HepG2 (cell line): Measurements from ENCODE around the gene CACNG4. TPM values are rescaled to one million over a fixed set of nuclear protein-coding genes. Genes with fewer than 3 reads are reported as not detected.

Experiments used
- ATAC-seq: fragments of 200-7000 bp; cut with Tn5 transposase; 3 replicates; pipeline ENCODE4 v1.9.1; 2020; ENCODE audit warnings: mild to moderate bottlenecking, moderate library complexity
- BruUV-seq: library from RNA; stranded (reverse); fragments of 400-500 nt; replicated peaks from 2 replicates; lab custom pipeline; 2021; lab: Mats Ljungman, UMichigan
- CTCF ChIA-PET: fragments of 300-600 bp; formaldehyde crosslinking; extraction: SDS; loops from one replicate; lab custom pipeline; 2021; ENCODE audit warnings: low total read pairs, inconsistent platforms, low intra/inter-chr PET ratio; lab: Yijun Ruan, JAX
- POLR2A ChIA-PET: fragments of 350-600 bp; sonication (Branson Sonifier 250); formaldehyde crosslinking; loops from one replicate; lab custom pipeline; 2020; ENCODE audit warnings: antibody characterized with exemption, inconsistent platforms; lab: Yijun Ruan, JAX
- DNase-seq: peaks from one replicate; pipeline ENCODE4 v3.0.0-alpha.2; 2015; ENCODE audit warnings: low spot score
- FAIRE-seq: peaks from 3 replicates; lab custom pipeline; 2011; peaks lifted over from hg19 to GRCh38; lab: Jason Lieb, UNC
- H2AFZ ChIP-seq: one replicate; pipeline ENCODE4 v1.6.1; 2011; ENCODE audit warnings: low read length, inconsistent platforms
- H3K27ac ChIP-seq: fragments of 300-600 bp; 3 replicates; pipeline ENCODE4 v1.8.0; 2011; ENCODE audit warnings: mixed run types, mild to moderate bottlenecking, mixed read lengths, low read length, inconsistent platforms; ENCODE audit not compliant: insufficient read depth; ENCODE audit errors: extremely low read length
- H3K27me3 ChIP-seq, 2 experiments: fragments of 200-600 bp in 1 of 2; 2 replicates in 1 of 2; 3 replicates in 1 of 2; pipeline versions ENCODE4 v1.6.0 to v1.8.0; 2011; ENCODE audit warnings: low read length in 2 of 2, mild to moderate bottlenecking in 2 of 2, moderate library complexity in 2 of 2, inconsistent platforms in 1 of 2; ENCODE audit not compliant: insufficient read depth in 2 of 2, control insufficient read depth in 1 of 2
- H3K36me3 ChIP-seq, 2 experiments: fragments of 200-600 bp in 1 of 2; replicated peaks in 1 of 2; 2 replicates in 1 of 2; 3 replicates in 1 of 2; pipeline versions ENCODE4 v1.5.1 to v1.8.0; 2011; ENCODE audit warnings: low read length in 2 of 2, inconsistent platforms in 1 of 2; ENCODE audit not compliant: insufficient read depth in 2 of 2, control insufficient read depth in 1 of 2
- H3K4me1 ChIP-seq: 2 replicates; pipeline ENCODE4 v1.5.1; 2012; ENCODE audit warnings: low read length, inconsistent platforms; ENCODE audit not compliant: insufficient read depth
- H3K4me2 ChIP-seq: 2 replicates; pipeline ENCODE4 v1.6.0; 2011; ENCODE audit warnings: low read depth, low read length, inconsistent platforms
- H3K4me3 ChIP-seq, 3 experiments: fragments of 200-600 bp in 1 of 3; sonication (generic), shearing (Covaris generic) in 1 of 3; replicated peaks in 1 of 3; 2 replicates each; pipeline ENCODE4 v1.5.1; 2011 to 2016; ENCODE audit warnings: low read length in 3 of 3, inconsistent platforms in 2 of 3, low read depth in 2 of 3, mild to moderate bottlenecking in 2 of 3, control low read depth in 1 of 3, mixed read lengths in 1 of 3; ENCODE audit not compliant: insufficient read depth in 1 of 3
- H3K79me2 ChIP-seq: one replicate; pipeline ENCODE4 v1.6.1; 2011; ENCODE audit warnings: low read length, inconsistent platforms; ENCODE audit not compliant: insufficient read depth
- H3K9ac ChIP-seq: 2 replicates; pipeline ENCODE4 v1.6.0; 2011; ENCODE audit warnings: mild to moderate bottlenecking, low read depth, low read length, inconsistent platforms; ENCODE audit not compliant: insufficient read depth
- H3K9me3 ChIP-seq: 2 replicates; pipeline ENCODE4 v1.5.1; 2012; ENCODE audit warnings: mild to moderate bottlenecking, low read length
- H4K20me1 ChIP-seq: 2 replicates; pipeline ENCODE4 v1.6.0; 2011; ENCODE audit warnings: inconsistent platforms, mild to moderate bottlenecking, low read length, moderate library complexity; ENCODE audit not compliant: insufficient read depth
- ESRRA ChIP-seq: sonication (generic); formaldehyde crosslinking; IDR thresholded peaks from 2 replicates; pipeline ENCODE4 v1.5.1; 2020; ENCODE audit warnings: mild to moderate bottlenecking, low read depth, missing genetic modification reagents
- HES4 ChIP-seq: sonication (generic); formaldehyde crosslinking; IDR thresholded peaks from 2 replicates; pipeline ENCODE4 v1.9.0; 2021; ENCODE audit warnings: mild to moderate bottlenecking, missing genetic modification reagents, borderline replicate concordance
- KLF9 ChIP-seq: IDR thresholded peaks from 2 replicates; pipeline ENCODE4 v1.6.1; 2016; ENCODE audit warnings: low read depth
- MAFK ChIP-seq, 2 experiments: IDR thresholded peaks in 1 of 2; conservative IDR thresholded peaks in 1 of 2; 2 replicates each; pipeline ENCODE4 v1.6.1; 2011; ENCODE audit warnings: improper control_type of control experiment in 2 of 2, low read length in 2 of 2
- NCOA2 ChIP-seq: sonication (generic); formaldehyde crosslinking; IDR thresholded peaks from 2 replicates; pipeline ENCODE4 v1.8.0; 2022; ENCODE audit warnings: inconsistent platforms
- SIN3B ChIP-seq: fragments of 150-350 bp; IDR thresholded peaks from 2 replicates; pipeline ENCODE4 v1.6.1; 2014; ENCODE audit warnings: low read length
- STAT6 ChIP-seq: sonication (generic); formaldehyde crosslinking; IDR thresholded peaks from 2 replicates; pipeline ENCODE4 v1.4.0; 2020; ENCODE audit warnings: missing genetic modification reagents, mild to moderate bottlenecking, borderline replicate concordance
- TGIF2 ChIP-seq: IDR thresholded peaks from 2 replicates; pipeline ENCODE4 v1.6.1; 2016; ENCODE audit warnings: control low read depth, missing compliant biosample characterization
- ZBTB26 ChIP-seq: IDR thresholded peaks from 2 replicates; pipeline ENCODE4 v1.6.1; 2016; ENCODE audit warnings: missing compliant biosample characterization, missing genetic modification reagents, borderline replicate concordance
- ZNF232 ChIP-seq: sonication (generic); formaldehyde crosslinking; IDR thresholded peaks from 2 replicates; pipeline ENCODE4 v1.4.0; 2020; ENCODE audit warnings: missing genetic modification reagents, borderline replicate concordance
- ZNF451 ChIP-seq: sonication (generic); formaldehyde crosslinking; IDR thresholded peaks from 2 replicates; pipeline ENCODE4 v1.5.0; 2020; ENCODE audit warnings: mild to moderate bottlenecking, missing genetic modification reagents
- ZNF619 ChIP-seq: sonication (generic); formaldehyde crosslinking; IDR thresholded peaks from 2 replicates; pipeline ENCODE4 v1.4.0; 2020; ENCODE audit warnings: mild to moderate bottlenecking, missing genetic modification reagents
- ZSCAN9 ChIP-seq: IDR thresholded peaks from 2 replicates; pipeline ENCODE4 v1.6.1; 2016; ENCODE audit warnings: borderline replicate concordance
- WGBS: methylation state at CpG from one replicate; pipeline ENCODE4 v1.1.6; 2017; ENCODE audit warnings: low lambda C conversion rate; 5-methylcytosine and 5-hydroxymethylcytosine counted together
- in situ Hi-C: cut with HindIII; loops from 2 replicates; pipeline ENCODE4 v1.10.0; 2017; ENCODE audit warnings: low pct_unique_long_range_greater_than_20kb; ENCODE audit not compliant: extremely low pct_ligation_motif_present
- intact Hi-C: fragments of 100-400 bp; cut with micrococcal nuclease; formaldehyde crosslinking; loops from one replicate; pipeline ENCODE4 v1.10.0; 2022; ENCODE audit not compliant: unreplicated experiment
- polyA plus RNA-seq, 8 experiments: library from polyadenylated mRNA; depleted of rRNA in 3 of 8; stranded (reverse) in 7 of 8; unstranded in 1 of 8; fragments of >200 nt; fragmentation: Illumina TruSeq in 4 of 8; extraction: Trizol in 4 of 8; gene quantifications; 2 replicates each; pipeline versions ENCODE4 v1.2.1 to v1.2.3, GENCODE V29; 2011 to 2016; ENCODE audit warnings: low read depth in 4 of 8, missing spikeins in 1 of 8, mixed read lengths in 1 of 8; ENCODE audit not compliant: insufficient read depth in 1 of 8
- total RNA-seq, 5 experiments: library from RNA; depleted of rRNA; stranded (reverse); fragments of >200 nt; fragmentation: Illumina TruSeq; extraction: Trizol; gene quantifications; 2 replicates each; pipeline ENCODE4 v1.2.3, GENCODE V29; 2016; ENCODE audit warnings: low read depth in 1 of 5
- TF ChIP-seq, protein P1 (sequence below): sonication (generic); formaldehyde crosslinking; IDR thresholded peaks from 2 replicates; pipeline ENCODE4 v1.4.0; 2020; ENCODE audit warnings: mild to moderate bottlenecking, missing genetic modification reagents

Gene CACNG4
- total and polyA plus RNA-seq, 2 of the 13 experiments (the other 11 are each of a cell fraction or from before 2014, with no cell fraction given): 0.09 TPM

- 99% methylated on average over 2 of the region's 2 CpGs for WGBS
- Histone ChIP-seq H3K9ac (no peak overlapping the region), H3K79me2 (no peaks in the 10 kb centered on the region), H3K9me3 (no peaks in the 10 kb centered on the region), H4K20me1 (no peaks in the 10 kb centered on the region), H3K4me3 (no peak overlapping the region), H3K36me3 (peaks cover 17 to 46% of the 10 kb centered on the region in 2 experiments), H3K4me1 (peaks cover 31% of the 10 kb centered on the region), H3K4me2 (no peak overlapping the region), H3K27ac (no peak overlapping the region), H2AFZ (no peak overlapping the region), H3K27me3 (no peaks in the 10 kb centered on the region)
- BruUV-seq: no TSS peak
- FAIRE-seq: no peak
- DNase-seq: no peak
- ChIA-PET POLR2A (no interaction called here), CTCF (no interaction called here)
- ATAC-seq: no peak
- no peak for TF ChIP-seq ZNF619 (CRISPR knock-in tag)
- TF ChIP-seq ZNF232 (CRISPR knock-in tag): no peak
- no peak for TF ChIP-seq STAT6 (CRISPR knock-in tag)
- TF ChIP-seq ZNF451 (CRISPR knock-in tag): no peak
- TF ChIP-seq ZSCAN9 (CRISPR knock-in tag): no peak
- no peak for TF ChIP-seq TGIF2 (CRISPR knock-in tag)
- intact Hi-C loops (no loop called here), in situ Hi-C loops (no loop called here)
Observed at GRCh38 chr17:67079491-67079890, 115.0 kb downstream of the CACNG4 start.

- intact Hi-C loops: no loop called here
- Histone ChIP-seq H2AFZ (no peak overlapping the region), H3K4me1 (peaks cover 17% of the 10 kb centered on the region), H4K20me1 (no peaks in the 10 kb centered on the region)
- TF ChIP-seq HES4 (CRISPR knock-in tag) (no peak), KLF9 (CRISPR knock-in tag) (no peak), NCOA2 (no peak), ESRRA (no peak), MAFK (conservative IDR thresholded peaks at IDR 0.05 in 1 of 2, IDR thresholded peaks at IDR 0.05 in 1 of 2; ENCODE audit: low read length in 2 of 2) (no peak), SIN3B (no peak), ZBTB26 (CRISPR knock-in tag) (no peak)
- TF ChIP-seq, protein P1, sequence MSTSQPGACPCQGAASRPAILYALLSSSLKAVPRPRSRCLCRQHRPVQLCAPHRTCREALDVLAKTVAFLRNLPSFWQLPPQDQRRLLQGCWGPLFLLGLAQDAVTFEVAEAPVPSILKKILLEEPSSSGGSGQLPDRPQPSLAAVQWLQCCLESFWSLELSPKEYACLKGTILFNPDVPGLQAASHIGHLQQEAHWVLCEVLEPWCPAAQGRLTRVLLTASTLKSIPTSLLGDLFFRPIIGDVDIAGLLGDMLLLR (CRISPR knock-in tag): no peak
- TF ChIP-seq, all 625 proteins: peak for 0
- Histone ChIP-seq H3K27me3 (no peaks in the 10 kb centered on the region), H3K4me2 (no peak overlapping the region), H3K79me2 (no peaks in the 10 kb centered on the region), H3K9ac (no peak overlapping the region), H3K27ac (no peak overlapping the region), H3K9me3 (no peaks in the 10 kb centered on the region), H3K36me3 (peaks cover 18 to 56% of the 10 kb centered on the region in 2 experiments), H3K4me3 (no peak overlapping the region)
- CTCF ChIA-PET: no interaction called here
- FAIRE-seq (no peak), DNase-seq (no peak), ATAC-seq (no peak)
- in situ Hi-C loops: no loop called here
- BruUV-seq: no TSS peak
- 96% methylated on average over 2 of the region's 2 CpGs for WGBS
- POLR2A ChIA-PET: no interaction called here
Observed at GRCh38 chr17:67080804-67081203, 116.3 kb downstream of the CACNG4 start.
